Measurements from ENCODE around the gene ABO.

- TF ChIP-seq CTCF (IDR thresholded peaks at IDR 0.05; ENCODE audit: extremely low read depth in 1 of 2, insufficient read depth in 1 of 2, low read depth in 1 of 2, low read length in 2 of 2) (no peak), GATA2 (IDR thresholded peaks at IDR 0.05; ENCODE audit: insufficient read depth, insufficient read length, low read depth, low read length) (no peak), POLR2A (IDR thresholded peaks at IDR 0.05; ENCODE audit: low read depth, low read length) (no peak), EZH2 (IDR thresholded peaks at IDR 0.05; ENCODE audit: borderline replicate concordance, low read depth, low read length, severe bottlenecking) (no peak), POLR2AphosphoS5 (IDR thresholded peaks at IDR 0.05; ENCODE audit: insufficient read depth, low read depth, low read length) (no peak), FOS (IDR thresholded peaks at IDR 0.05; ENCODE audit: borderline replicate concordance, insufficient read depth, low read length) (no peak), MAX (IDR thresholded peaks at IDR 0.05; ENCODE audit: insufficient read depth, insufficient read length) (no peak)
Measured at GRCh38 chr9:133261103-133261752, 13.8 kb downstream of the ABO start.

Data from endothelial cell of umbilical vein (primary cell).